Measurements from ENCODE around the gene ATP5MC3.
A peak's percentile ranks its signal among the peaks of the same experiment; 100 is the strongest.
"Not testable (repeated sequence)": the region's sequence is repeated elsewhere in the genome, so short reads cannot be mapped to it uniquely, and the experiment has no call there.

The ATP5MC3 gene

DNA sequence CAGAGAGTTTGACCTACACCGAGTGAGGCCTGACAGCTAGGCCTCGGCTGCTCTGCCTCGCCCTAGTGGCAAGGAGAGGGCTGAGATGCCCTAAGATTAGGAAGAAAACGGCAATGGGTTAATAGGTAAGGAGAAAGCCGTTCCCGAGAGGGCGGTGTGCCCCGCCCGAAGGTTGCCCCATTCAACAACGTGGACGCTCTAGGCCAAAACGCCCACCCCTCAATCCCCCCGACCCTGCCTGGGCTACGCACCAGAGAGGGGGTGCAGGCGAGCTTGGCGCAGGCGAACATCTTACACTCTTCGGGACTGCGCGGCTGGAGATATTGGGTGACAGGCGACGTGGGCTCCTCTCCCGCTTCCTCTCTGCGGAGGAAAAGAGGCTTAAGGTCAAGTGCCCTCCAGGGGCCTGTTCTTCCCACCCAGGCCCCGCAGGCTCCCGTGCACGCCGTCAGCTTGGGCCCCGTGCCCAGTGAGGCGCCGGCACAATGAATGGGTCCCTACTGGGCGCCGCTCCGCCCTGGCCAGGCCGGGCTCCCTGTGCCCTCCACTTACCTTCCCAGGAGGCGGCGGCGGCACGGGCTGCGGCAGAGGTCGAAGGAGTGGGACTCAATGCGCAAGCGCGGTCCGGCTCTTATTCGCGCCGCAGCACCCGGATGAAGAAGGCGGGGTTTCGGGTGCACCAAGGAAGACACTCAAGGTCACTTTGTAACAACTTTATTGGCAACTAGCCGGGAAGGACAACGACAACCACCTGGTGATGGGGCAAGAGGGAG is at the start of gene ATP5MC3:
Gene ATP5MC3, minus strand, starts transcription at position 607 of the 773 bp plus-strand sequence. Its CDS starts 317 bp downstream, at position 290.
- DNase-seq = peak; percentile 65 to 70

GRCh38 chr2:175228601-175229000 is 47.1 kb upstream of the ATP5MC3 start:
- DNase-seq = not testable (repeated sequence)

- no peak for DNase-seq
Measured at GRCh38 chr2:175228179-175228578, 46.7 kb upstream of the ATP5MC3 start.

DNA sequence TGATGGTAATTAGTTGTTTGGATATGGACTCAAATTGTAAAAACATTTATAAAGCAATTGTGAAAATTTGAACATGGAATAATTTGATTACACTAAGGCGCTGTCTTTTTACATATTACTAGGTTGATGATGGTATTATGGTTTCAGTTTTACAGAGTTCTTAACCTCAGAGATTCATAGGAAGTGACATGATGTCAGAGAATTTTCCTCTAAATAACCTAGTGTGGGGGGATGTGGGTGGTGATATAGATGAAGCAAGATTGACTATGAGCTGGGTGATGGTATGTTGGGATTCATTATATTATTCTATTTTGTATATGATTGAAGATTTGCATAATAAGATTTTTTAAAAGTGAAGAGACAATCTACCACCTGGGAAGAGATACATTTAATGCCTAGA is 45.9 kb upstream of the ATP5MC3 start:
- DNase-seq = no peak

- no peak for DNase-seq
Measured at GRCh38 chr2:175220075-175220474, 38.6 kb upstream of the ATP5MC3 start.

- DNase-seq = no peak
Measured at GRCh38 chr2:175218551-175218950, 37.0 kb upstream of the ATP5MC3 start.

- DNase-seq = no peak
Measured at GRCh38 chr2:175207741-175208438, 26.4 kb upstream of the ATP5MC3 start.

- no peak for DNase-seq
Measured at GRCh38 chr2:175206866-175207265, 25.4 kb upstream of the ATP5MC3 start.

DNA sequence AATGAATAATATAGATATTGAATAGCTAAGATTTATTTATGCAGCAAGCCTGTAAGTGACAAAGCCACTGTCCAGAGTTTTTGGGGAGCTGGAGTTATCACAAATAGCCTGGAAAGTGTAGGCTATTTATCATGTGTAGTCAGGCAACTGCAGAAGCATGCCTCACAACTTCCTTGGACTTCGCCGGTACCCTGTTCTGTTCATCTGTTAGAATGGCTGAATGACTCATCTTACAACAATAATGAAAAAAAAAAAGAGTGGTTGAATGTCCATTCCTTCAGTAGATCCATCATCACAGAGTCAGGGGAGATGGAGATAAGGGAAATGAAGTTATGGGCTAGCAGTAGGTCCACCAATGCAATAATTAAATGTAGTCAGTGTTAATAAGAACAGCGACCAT is 24.0 kb upstream of the ATP5MC3 start:
- no peak for DNase-seq

DNA sequence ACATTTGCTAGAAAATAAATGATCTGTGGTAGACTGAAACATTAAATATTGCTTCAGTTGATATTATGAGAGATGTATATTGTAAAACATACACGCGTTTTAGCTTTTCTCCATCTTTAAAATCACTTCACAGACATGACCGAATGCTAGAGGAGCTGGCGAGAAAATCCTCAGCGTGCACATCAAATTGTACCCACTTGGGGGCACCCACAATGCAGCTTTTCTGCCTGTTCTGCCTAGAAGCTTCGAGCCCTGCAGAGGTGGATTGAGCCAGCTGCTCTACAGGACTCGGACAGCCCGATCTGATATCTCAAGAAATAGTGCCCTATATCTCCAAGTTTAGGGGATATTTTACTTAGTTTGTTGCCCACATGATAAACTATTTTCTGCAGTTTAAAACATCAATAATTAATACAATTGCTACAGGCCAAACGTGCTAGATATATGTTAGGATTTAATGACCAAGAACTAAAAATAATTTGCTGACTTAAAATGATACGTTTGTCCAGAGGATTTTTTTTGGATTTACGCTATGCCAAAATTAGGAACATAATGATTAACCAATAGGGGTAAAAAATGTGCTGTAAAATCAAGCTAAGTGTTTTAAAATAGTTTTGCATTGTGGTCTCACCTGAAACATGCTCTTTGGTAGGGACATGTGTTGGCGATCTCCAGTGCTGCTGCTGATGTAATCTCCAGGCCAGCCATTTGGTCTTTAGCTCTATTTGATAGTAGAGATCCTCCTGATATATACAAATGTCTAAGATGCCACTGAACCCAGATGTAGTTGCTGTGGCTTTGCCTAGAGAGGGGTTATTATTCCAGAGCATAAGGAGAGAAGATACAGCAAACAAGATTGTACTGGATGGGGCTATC is 22.3 kb upstream of the ATP5MC3 start:
- DNase-seq = no peak

DNA sequence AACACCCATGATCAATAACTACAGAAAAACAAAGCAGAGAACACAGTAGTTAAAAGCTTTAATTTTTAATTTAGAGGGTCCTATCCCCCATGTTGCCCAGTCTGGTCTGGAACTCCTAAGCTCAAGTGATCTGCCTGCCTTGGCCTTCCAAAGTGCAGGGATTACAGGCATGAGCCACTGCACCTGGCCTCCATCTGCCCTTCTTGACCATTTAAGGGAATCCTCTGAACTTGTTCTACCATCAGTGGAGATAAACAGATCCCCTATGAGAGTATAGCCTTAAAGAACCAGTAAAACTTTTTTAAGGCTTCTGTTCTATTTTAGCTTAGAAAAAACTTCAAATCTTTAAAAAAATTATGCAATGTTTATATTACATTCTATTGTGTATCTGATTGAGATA is 13.5 kb upstream of the ATP5MC3 start:
- no peak for DNase-seq

- no peak for DNase-seq
Measured at GRCh38 chr2:175188761-175189160, 7.3 kb upstream of the ATP5MC3 start.

DNA sequence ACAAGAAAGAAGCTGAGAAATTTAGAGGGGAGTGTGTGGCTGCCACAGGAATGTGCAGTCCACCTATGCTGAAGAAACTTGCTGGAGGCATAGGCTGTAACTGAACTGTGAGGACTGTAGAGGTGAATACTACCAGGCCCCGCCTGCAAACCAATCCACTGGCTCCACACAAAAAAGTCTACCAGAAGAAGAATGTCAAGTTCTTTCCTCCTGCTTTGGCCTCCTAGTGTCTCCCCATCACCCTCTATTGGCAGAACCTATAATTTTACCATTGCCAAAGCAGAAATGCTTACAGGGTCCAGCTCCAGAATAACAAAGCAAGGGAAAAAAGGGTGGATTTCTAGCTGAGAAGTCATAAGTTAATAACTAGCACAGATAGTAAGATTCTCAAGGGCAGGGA is 5.9 kb upstream of the ATP5MC3 start:
- DNase-seq = peak in 1 of 2 donors; percentile 17

- no peak for DNase-seq
Measured at GRCh38 chr2:175183674-175184073, 2.2 kb upstream of the ATP5MC3 start.

GRCh38 chr2:175181877-175182308 is 383 bp upstream of the ATP5MC3 start:
- DNase-seq = no peak

- no peak for DNase-seq
Measured at GRCh38 chr2:175180701-175181103, 808 bp downstream of the ATP5MC3 start.

- DNase-seq = no peak
Measured at GRCh38 chr2:175176624-175177023, 4.9 kb downstream of the ATP5MC3 start.

GRCh38 chr2:175175896-175176295 is 5.6 kb downstream of the ATP5MC3 start:
- DNase-seq = no peak

DNA sequence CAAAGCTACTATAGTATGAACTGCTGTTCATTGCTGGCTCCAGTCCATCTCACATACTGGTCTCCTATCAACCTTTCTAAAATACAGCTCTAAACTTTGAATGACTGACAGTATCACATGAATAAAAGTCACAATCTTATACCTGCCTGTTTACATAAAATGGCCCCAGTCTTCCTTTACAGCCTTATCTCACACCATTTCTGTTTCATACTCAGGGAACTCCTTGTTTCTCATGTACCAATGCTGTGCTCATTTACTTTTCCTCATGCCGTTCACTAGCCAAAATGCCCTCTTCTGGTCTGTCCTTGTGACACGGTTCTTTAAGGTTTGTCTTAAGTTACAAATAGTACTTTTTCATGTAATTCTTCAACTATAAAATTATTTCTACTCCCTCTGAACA is 6.2 kb downstream of the ATP5MC3 start:
- DNase-seq = no peak

- DNase-seq = no peak
Measured at GRCh38 chr2:175170659-175171304, 10.7 kb downstream of the ATP5MC3 start.

DNA sequence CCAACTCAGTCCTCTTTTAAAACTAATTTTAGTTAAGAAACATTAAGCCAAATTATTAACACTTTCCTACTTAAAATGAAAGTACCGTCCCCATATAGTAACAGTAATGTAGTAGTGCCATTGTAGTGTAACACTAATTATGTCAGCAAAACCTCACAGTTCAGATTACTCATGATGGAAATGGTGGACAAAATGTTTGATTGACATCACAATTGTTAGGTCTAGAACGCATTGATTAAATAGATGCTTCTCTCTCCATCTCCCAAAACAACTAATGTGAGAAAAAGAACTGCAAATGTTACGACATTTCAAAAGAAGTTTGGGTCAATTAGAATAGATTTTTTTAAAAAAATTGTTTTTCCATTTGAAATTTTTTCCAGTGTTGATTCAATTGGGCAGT is 12.3 kb downstream of the ATP5MC3 start:
- DNase-seq = no peak

DNA sequence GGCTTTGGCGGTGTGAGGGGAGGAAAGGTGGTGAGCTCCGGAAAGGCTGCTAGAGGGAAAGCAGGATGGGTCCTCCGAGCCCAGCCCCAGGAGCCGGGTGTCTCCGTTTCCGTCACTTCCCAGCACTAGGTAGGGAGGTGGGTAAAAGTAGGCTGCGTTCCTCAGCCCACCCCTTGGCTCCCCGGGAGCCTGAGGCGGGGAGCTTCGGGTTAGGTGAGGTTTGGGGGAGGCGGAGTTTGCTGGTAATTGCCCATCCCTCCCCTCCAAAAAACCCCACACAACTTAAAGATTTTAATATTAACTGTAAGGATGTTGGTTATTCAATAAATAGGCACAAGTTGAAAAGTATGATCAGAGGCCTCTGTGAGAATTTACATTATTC is 13.0 kb downstream of the ATP5MC3 start:
- DNase-seq = no peak

Data from bone marrow (tissue), 2 donors.